GM12874 (cell line): ENCODE results near the gene NIN.

Source experiments
- TF ChIP-seq, protein P1 (sequence below): IDR thresholded peaks from 2 replicates; pipeline ENCODE4 v1.5.1; 2011; ENCODE audit warnings: low read depth, mild to moderate bottlenecking, control low read depth, low read length, moderate library complexity; ENCODE audit not compliant: insufficient read depth

NIN gene

DNA sequence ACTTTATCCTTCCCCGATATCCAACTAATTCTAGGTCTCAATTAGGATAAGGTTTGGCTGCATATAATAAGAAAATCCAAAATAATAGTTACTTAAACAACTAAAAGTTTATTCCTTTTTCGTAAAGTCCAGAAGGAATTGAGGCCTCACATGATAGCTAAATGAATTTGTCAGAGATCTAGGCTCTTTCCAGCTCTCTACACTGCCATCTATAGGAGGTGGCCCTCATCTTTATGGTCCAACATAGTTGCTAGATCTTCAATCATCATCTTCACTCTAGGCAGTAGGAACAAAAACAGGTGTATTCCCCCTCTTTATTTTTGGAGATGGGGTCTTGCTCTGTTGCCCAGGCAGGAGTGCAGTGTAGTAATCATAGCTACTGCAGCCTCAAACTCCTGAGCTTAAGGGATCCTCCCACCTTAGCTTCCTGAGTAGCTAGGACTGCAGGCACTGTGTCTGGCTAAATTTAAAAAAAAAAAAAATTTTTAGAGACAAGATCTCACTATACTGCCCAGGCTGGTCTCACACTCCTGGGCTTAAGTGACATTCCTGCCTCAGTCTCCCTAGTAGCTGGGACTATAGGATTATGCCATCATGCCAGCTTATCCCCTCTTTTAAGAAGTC lies 116.4 kb downstream of the NIN start:
- TF ChIP-seq, protein P1, sequence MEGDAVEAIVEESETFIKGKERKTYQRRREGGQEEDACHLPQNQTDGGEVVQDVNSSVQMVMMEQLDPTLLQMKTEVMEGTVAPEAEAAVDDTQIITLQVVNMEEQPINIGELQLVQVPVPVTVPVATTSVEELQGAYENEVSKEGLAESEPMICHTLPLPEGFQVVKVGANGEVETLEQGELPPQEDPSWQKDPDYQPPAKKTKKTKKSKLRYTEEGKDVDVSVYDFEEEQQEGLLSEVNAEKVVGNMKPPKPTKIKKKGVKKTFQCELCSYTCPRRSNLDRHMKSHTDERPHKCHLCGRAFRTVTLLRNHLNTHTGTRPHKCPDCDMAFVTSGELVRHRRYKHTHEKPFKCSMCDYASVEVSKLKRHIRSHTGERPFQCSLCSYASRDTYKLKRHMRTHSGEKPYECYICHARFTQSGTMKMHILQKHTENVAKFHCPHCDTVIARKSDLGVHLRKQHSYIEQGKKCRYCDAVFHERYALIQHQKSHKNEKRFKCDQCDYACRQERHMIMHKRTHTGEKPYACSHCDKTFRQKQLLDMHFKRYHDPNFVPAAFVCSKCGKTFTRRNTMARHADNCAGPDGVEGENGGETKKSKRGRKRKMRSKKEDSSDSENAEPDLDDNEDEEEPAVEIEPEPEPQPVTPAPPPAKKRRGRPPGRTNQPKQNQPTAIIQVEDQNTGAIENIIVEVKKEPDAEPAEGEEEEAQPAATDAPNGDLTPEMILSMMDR: peak; percentile 70

DNA sequence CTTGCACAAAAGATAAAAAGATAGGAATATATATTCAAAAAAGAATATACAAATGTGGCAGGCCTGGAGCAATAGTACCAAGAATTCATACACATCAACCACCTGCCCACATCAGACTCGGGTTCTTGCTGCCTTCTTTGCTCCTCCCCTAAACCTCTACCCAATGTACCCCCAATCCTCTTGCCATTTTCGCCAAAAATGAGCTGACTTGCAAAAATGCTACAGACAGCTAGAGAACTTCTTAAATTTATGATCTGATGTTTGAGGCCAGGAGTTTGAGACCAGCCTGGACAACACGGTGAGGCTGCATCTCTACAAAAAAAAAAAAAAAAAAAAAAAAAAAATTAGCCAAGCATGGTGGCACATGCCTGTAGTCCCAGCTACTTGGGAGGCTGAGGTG lies 119.9 kb downstream of the NIN start:
- TF ChIP-seq, protein P1: no peak

DNA sequence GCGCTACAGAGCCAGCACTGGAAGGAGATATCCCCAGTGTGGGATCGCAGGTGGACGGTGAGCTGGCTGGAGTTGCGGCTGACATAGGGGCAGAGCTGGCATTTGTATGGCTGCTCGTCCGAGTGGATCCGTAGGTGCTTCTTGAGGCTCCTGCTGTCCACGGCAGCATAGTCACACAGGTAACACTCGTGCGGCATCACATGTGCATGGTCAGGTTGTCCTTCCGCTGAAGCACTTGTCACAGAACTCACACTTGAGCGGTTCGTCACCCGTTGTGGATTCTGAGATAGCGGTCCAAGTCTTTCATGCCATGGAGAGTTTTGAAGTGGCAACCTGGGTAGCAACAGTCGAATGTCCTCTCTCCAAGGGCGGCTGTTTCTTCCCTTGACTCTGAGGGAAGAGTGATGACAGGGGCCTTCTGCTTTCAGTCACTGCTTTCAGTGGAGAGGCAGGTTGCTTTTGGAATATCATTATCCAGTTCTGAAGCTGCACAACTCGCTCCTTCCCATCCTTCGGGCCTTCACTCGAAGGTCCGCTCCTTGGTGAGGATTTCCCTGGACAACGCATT lies 125.9 kb downstream of the NIN start:
- TF ChIP-seq, protein P1: no peak

DNA sequence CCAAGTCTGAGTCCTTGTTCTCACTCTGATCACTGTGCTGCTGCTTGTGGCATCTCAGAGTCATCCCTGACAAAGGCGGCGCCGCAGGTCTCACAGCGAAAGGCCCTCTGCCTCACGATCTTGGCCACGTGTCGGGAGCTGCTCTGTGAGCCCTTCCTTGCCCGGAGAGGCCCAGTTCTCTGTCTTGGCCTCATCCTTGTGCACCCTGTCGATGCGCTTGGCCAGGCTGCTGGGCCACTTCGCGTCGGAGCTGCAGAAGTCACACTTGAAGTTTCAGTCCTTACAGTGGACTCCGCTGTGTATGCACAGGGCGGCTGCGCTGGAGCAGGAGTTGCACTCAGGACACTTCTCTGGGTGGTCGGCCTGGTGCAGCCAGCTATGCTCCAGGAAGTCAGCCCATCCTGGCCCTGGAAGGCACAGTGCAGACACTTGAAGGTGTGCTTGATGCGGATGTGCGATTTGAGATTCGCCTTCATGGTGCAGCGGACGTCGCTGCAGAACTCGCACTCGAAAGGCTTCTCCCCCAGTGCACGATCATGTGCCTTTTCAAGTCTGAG lies 126.4 kb downstream of the NIN start:
- TF ChIP-seq, protein P1: no peak

DNA sequence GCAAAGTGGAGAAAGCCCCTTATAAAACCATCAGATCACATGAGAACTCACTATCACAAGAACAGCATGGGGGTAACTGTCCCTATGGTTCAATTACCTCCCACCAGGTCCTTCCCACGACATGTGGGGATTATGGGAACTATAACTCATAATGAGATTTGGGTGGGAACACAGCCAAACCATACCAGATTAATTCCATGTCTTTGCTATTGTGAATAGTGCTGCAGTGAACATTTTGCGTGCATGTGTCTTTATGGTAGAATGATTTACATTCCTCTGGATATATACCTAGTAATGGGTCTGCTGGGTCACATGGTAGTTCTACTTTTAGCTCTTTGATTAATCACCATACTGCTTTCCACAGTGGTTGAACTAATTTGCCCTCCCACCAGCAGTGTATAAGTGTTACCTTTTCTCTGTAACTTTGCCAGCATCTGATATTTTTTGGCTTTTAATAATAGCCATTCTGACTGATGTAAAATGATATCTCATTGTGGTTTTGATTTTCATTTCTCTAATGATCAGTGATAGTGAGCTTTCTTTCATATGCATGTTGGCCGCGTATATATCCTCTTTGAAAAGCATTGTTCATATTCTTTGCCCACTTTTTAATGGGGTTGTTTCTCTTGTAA lies 133.2 kb downstream of the NIN start:
- TF ChIP-seq, protein P1: no peak

GRCh38 chr14:50688875-50689274 lies 142.1 kb downstream of the NIN start:
- TF ChIP-seq, protein P1: no peak

DNA sequence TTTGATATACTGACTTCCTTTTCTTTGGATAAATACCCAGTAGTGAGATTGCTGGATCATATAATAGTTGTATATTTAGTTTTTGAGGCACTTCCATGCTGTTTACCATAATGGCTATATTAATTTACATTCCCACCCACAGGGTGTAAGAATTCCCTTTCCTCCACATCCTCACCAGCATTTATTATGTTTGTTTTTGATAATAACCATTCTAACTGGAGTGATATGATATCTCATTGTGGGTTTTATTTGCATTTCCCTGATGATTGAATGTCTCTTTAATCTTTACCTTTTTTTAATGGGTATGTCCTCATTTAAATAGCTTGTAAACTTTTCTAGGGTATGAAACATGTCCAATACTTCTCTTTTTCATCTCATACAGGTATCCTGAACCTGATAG lies 151.3 kb downstream of the NIN start:
- TF ChIP-seq, protein P1: no peak
